Neuron (in vitro differentiated cells): Measurements from ENCODE around the gene TFAP2B.

ENCODE experiments used
- H2AFZ ChIP-seq: one replicate; pipeline ENCODE4 v1.6.1; 2013; ENCODE audit warnings: low read depth, mild to moderate bottlenecking, inconsistent platforms, low read length, moderate library complexity
- H3K27me3 ChIP-seq: one replicate; pipeline ENCODE4 v1.6.1; 2013; ENCODE audit warnings: low read length; ENCODE audit not compliant: insufficient read depth
- H3K36me3 ChIP-seq: one replicate; pipeline ENCODE4 v1.6.1; 2013; ENCODE audit warnings: low read length; ENCODE audit not compliant: insufficient read depth
- H3K4me1 ChIP-seq: one replicate; pipeline ENCODE4 v1.6.1; 2013; ENCODE audit warnings: low read length; ENCODE audit not compliant: insufficient read depth
- H3K4me3 ChIP-seq: 2 replicates; pipeline ENCODE4 v1.5.1; 2013; ENCODE audit warnings: mild to moderate bottlenecking, low read length, moderate library complexity
- H3K9me3 ChIP-seq: one replicate; pipeline ENCODE4 v1.6.1; 2013; ENCODE audit warnings: low read length

The TFAP2B gene

DNA sequence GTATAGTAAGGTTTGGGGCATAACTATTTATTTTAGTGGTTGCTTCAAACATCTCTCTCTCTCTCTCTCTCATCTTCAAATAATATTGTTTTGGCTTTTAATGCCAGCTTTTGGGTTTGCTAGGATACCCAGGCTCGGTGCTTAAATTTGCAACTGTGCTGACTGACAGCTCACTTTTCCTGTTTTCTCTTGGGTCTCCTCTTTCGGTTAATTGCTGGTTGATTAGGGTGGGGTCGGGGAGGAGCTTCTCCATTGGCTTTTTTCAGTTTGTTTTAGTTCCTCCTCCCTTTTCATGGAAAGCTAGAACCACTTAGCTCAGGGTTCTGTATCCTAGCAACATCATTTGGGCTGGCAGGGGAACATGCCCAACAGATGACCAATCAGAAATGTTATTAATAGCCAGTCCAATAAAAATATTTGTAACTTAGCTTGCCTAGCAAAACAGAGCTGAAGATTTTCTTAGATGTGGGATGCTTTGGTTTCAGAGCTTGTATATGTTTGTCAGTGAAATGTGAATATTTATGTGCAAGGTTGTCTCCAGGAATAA lies 11.3 kb downstream of the TFAP2B start:
- Histone ChIP-seq H3K9me3 (no peaks in the 10 kb centered on the region), H2AFZ (no peak overlapping the region), H3K36me3 (no peaks in the 10 kb centered on the region), H3K4me1 (no peaks in the 10 kb centered on the region), H3K27me3 (peaks cover 28% of the 10 kb centered on the region), H3K4me3 (no peak overlapping the region)

- Histone ChIP-seq H3K4me3 (no peak overlapping the region), H3K36me3 (no peaks in the 10 kb centered on the region), H3K4me1 (no peaks in the 10 kb centered on the region), H2AFZ (no peak overlapping the region), H3K27me3 (peaks cover 25% of the 10 kb centered on the region), H3K9me3 (no peaks in the 10 kb centered on the region)
Observed at GRCh38 chr6:50831186-50831585, 12.5 kb downstream of the TFAP2B start.

GRCh38 chr6:50832912-50833311 lies 14.2 kb downstream of the TFAP2B start:
- Histone ChIP-seq H3K4me3 (no peak overlapping the region), H2AFZ (no peak overlapping the region), H3K27me3 (peaks cover 17% of the 10 kb centered on the region), H3K4me1 (no peaks in the 10 kb centered on the region), H3K9me3 (no peaks in the 10 kb centered on the region), H3K36me3 (no peaks in the 10 kb centered on the region)

DNA sequence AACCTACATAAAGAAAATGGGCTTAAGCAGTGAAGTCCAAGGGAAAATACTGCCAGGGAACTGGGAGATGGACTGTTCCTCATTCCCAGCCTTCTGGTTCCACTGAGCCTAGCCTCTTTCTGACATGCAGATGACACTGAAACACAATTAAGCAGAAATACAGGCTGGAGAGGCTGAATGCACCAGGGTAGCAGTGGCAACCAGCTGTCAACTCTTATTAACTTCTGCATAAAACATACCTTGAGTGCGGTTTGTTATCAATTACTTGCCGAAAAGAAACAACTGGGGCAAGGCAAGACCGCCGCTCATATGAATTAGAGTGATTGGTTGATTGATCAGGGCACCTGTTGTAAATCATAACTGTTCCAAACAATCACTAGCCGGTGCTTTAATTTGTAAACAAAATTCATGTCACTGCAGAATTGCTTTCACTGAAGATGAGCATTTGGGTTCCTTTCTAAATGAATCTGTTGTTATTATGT lies 16.3 kb downstream of the TFAP2B start:
- Histone ChIP-seq H2AFZ (no peak overlapping the region), H3K4me3 (no peak overlapping the region), H3K36me3 (no peaks in the 10 kb centered on the region), H3K9me3 (no peaks in the 10 kb centered on the region), H3K27me3 (peaks cover 36% of the 10 kb centered on the region), H3K4me1 (no peaks in the 10 kb centered on the region)

GRCh38 chr6:50836231-50836630 lies 17.6 kb downstream of the TFAP2B start:
- Histone ChIP-seq H3K4me3 (no peak overlapping the region), H3K9me3 (no peaks in the 10 kb centered on the region), H3K27me3 (peaks cover 48% of the 10 kb centered on the region), H3K36me3 (no peaks in the 10 kb centered on the region), H3K4me1 (no peaks in the 10 kb centered on the region), H2AFZ (no peak overlapping the region)

DNA sequence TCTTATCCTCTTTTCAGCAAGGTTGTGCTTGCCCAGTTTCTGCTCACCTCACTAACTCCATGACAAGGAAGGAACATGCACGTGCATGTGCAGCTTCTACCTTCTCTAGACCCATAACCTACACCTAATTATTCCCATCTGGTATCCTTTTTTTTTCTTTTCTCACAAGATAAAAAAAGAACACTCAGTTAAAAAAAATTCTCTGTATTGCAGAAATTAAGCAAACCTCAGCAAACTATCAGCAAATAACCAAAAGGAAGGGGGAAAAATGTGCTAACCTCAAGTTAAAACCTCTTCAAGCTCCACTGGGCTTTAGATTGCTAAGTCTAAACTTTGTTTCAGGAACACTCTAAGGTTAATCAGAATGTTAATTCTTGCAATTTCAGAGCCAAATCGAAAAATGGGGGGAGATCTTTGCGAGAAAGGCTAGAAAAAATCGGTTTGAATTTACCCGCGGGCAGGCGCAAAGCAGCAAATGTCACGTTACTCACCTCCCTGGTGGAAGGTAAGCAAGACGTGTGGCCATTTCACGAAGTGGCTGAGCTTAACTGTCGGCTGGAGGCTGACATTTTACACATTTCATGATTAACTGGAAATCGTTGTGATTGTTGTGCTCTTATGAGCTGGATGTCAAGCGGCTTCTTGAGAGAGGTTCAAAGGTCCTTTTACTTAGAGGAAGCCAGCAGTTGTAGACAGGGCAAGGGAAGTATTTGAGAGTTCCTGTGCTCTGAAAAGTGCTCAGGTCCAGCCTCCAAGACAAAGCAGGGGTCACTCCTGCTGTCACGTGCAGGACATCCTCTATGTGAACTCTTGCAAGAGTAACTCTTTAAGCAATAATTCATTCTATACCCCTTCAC lies 19.1 kb downstream of the TFAP2B start:
- no peaks in the 10 kb centered on the region for H3K4me1 ChIP-seq
- peaks cover 63% of the 10 kb centered on the region for H3K27me3 ChIP-seq
- no peaks in the 10 kb centered on the region for H3K9me3 ChIP-seq
- no peak overlapping the region for H3K4me3 ChIP-seq
- no peak overlapping the region for H2AFZ ChIP-seq
- H3K36me3 ChIP-seq = no peaks in the 10 kb centered on the region

DNA sequence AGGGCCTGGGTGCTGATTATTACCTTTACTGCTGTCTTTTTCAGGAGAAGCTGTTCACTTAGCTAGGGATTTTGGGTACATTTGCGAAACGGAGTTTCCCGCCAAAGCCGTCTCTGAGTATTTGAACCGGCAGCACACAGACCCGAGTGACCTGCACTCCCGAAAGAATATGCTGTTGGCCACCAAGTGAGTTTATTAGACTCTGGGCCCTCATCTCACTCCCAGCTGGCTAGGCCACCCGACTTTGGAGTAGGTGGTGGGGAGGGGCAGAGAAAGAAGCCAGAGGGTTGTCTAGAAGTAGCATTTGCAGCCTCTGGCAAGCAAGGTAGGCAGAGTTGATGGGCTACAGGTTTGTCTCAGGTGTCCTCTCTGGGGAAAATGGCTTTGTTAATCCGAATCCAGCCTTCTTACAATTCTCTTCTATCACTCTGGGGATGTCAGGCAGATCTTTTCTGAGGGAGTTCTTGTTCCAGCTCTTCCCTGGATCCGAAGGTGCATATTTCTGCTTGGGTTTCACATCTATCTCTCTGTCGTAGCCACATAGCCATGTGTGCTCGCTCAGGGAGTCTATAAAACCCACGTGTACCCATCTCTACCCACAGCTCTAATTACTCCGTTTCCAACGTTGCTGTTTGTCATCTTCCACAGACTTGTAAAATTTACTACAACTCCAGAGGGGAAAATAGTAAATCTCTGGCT lies 21.6 kb downstream of the TFAP2B start:
- Histone ChIP-seq H3K36me3 (no peaks in the 10 kb centered on the region), H3K27me3 (peaks cover 84% of the 10 kb centered on the region), H2AFZ (no peak overlapping the region), H3K9me3 (no peaks in the 10 kb centered on the region), H3K4me1 (no peaks in the 10 kb centered on the region), H3K4me3 (no peak overlapping the region)

DNA sequence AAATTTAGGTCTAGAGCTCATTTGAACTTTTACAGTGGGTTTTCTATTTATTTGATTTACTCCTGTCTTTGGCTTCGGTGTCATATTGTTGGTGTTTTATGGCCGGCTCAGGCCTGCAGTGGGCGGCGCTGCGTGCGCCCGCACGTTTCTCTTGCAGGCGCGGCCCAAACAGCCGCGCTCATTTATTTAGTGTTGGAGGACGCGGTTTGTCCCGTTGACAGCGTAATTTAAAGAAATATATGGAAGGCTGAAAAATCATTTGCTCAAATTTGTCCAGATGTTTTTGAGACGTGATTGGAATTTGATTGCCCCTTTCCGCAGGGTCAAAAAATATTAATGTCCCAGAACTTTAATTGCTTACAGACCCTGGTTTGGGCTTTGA lies 22.1 kb downstream of the TFAP2B start:
- Histone ChIP-seq H3K36me3 (no peaks in the 10 kb centered on the region), H3K9me3 (no peaks in the 10 kb centered on the region), H3K4me3 (no peak overlapping the region), H3K27me3 (peaks cover 84% of the 10 kb centered on the region), H3K4me1 (no peaks in the 10 kb centered on the region), H2AFZ (no peak overlapping the region)

DNA sequence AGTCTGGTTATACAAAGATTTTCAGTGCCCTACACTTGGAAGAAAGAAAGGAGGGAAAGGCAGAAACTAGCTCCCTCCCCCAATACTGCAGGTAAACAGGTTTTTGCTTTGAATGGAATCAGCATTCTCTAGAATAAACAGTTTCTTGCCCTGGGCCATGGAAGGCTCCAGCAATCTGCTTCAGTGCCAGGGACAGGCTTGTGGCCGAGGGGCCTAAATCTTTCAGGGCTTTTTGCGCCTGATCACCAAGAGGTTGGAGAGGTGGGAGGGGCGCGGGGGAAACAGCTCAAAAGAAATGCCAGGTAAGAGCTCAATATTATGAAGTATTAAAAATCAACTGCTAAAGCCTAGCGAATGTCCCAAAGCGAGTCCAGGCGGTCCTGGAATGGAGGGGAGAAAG lies 23.8 kb downstream of the TFAP2B start:
- no peak overlapping the region for H3K4me3 ChIP-seq

GRCh38 chr6:50842861-50843384 lies 24.3 kb downstream of the TFAP2B start:
- no peak overlapping the region for H2AFZ ChIP-seq
- no peaks in the 10 kb centered on the region for H3K4me1 ChIP-seq
- no peaks in the 10 kb centered on the region for H3K36me3 ChIP-seq
- no peaks in the 10 kb centered on the region for H3K9me3 ChIP-seq
- H3K27me3 ChIP-seq = peaks cover 94% of the 10 kb centered on the region
- H3K4me3 ChIP-seq = no peak overlapping the region

More for the DNA sequence above, 23.8 kb downstream of the TFAP2B start:
- Histone ChIP-seq H2AFZ (no peak overlapping the region), H3K27me3 (peaks cover 91% of the 10 kb centered on the region), H3K9me3 (no peaks in the 10 kb centered on the region), H3K36me3 (no peaks in the 10 kb centered on the region), H3K4me1 (no peaks in the 10 kb centered on the region)

DNA sequence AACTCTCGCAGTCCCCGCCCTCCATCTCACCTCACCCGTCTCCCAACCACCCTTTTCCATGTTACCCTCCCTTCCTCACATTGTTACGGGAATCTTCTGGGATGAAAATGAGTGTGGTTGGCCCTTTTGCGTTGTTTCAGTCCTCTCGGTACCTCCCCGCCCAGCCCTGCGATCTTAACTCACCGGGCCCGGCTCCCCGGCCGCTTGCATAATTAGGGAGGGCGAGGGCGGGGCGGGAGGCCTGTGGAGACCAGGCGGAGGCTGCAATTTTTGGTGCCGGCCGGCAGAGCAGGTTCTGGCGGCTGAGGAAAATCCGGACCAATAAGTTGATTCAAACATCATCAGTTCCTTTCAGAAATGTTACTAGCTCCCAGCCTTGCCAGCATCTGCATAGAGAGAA lies 25.2 kb downstream of the TFAP2B start:
- H3K36me3 ChIP-seq = no peaks in the 10 kb centered on the region
- H3K4me1 ChIP-seq = no peaks in the 10 kb centered on the region
- no peaks in the 10 kb centered on the region for H3K9me3 ChIP-seq
- H2AFZ ChIP-seq = no peak overlapping the region
- peaks cover 94% of the 10 kb centered on the region for H3K27me3 ChIP-seq
- H3K4me3 ChIP-seq = no peak overlapping the region

GRCh38 chr6:50845499-50846143 lies 26.9 kb downstream of the TFAP2B start:
- Histone ChIP-seq H3K4me3 (no peak overlapping the region), H2AFZ (no peak overlapping the region), H3K4me1 (no peaks in the 10 kb centered on the region), H3K27me3 (peaks cover 95% of the 10 kb centered on the region), H3K9me3 (no peaks in the 10 kb centered on the region), H3K36me3 (no peaks in the 10 kb centered on the region)
